Ramos (cell line): ENCODE data around the gene GTPBP10.

Experiments
- in situ Hi-C: fragments of 300-500 bp; cut with MboI; formaldehyde crosslinking; loops from one replicate; pipeline ENCODE4 v1.14.3; 2022; ENCODE audit warnings: low sequenced_read_pairs; ENCODE audit not compliant: unreplicated experiment

Gene GTPBP10

DNA sequence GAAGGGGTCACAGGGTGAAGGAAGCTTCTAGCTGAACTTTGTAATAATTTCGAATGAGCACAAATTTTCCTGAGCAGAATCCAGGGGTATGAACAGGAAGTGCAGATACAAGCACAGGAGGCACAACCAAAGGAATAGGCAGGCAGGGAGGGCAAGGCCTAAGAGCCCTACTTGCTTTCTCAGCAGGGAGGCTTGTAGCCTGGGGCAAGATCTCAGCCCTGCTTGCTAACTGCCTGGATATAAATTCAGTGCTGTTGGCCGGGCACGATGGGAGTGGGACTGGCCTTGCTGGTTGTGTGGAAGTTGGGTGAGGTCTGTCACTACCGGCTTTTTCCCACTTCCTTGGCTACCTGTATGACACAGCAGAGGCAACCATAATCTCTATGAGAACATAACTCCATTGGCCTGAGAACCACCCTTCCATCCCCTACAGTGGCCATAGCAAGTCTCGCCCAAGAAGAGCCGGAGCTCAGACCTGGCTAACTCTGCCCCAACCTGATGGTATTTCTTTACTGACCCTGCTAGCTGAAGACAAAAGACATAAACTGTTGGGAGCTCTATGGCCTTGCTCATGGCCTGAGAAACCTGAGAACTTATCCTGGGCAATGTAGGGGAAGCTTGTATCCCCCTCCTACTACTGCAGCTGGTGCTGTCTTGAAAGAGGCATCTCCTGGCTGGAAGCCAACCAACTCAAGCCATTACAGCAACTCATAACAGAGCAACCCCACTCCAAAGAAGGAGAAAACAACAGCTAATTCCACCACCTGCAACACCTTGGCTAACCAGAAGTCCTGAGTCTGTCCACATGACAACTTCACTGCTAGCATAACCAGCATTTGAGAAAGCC is 84.3 kb downstream of the GTPBP10 start:
- in situ Hi-C loops, result loop anchor here (5.0 kb wide), 1 partner anchor 269 kb away; no protein-coding TSS in a partner anchor

- in situ Hi-C loops, result loop anchor here (5.0 kb wide), 1 partner anchor 270 kb away; no protein-coding TSS in a partner anchor
Measured at GRCh38 chr7:90432752-90433151, 86.2 kb downstream of the GTPBP10 start.

DNA sequence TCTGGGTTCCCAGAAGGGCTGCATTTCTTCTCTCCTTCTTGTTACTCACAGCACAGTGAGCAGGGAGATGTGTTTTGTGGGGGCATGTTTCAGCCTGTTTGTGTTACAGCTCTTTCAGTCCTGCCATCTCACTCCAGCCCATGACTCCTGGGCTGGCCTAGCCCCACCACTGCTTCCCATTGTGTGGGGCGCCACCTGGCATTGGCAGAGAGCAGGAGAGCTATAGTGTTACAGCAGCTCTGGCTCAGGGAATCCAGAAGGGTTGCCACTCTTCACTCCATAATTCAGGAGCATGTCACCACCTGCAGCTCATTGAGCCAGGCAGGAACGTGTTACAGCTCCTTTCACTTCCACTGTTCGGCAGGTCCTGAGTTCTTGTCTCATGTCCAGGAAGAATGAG is 86.7 kb downstream of the GTPBP10 start:
- in situ Hi-C loops, result loop anchor here (5.0 kb wide), 1 partner anchor 271 kb away; no protein-coding TSS in a partner anchor
